ENCODE data around the gene TNFRSF11A.

Gene TNFRSF11A

GRCh38 chr18:62325806-62326645 is 916 bp downstream of the TNFRSF11A start:
- DNase-seq: peak; percentile 32

GRCh38 chr18:62326646-62327348 is 1.7 kb downstream of the TNFRSF11A start:
- DNase-seq: no peak

- no peak for DNase-seq
These were observed 2.9 kb downstream of the TNFRSF11A start for GRCh38 chr18:62327977-62328376.

- no peak for DNase-seq
These were observed 3.7 kb downstream of the TNFRSF11A start for GRCh38 chr18:62328586-62329525.

- no peak for DNase-seq
These were observed 4.8 kb downstream of the TNFRSF11A start for GRCh38 chr18:62329691-62330454.

- DNase-seq: no peak
These were observed 5.5 kb downstream of the TNFRSF11A start for GRCh38 chr18:62330650-62331049.

- no peak for DNase-seq
These were observed 6.7 kb downstream of the TNFRSF11A start for GRCh38 chr18:62331581-62332356.

GRCh38 chr18:62332431-62332830 is 7.3 kb downstream of the TNFRSF11A start:
- no peak for DNase-seq

- no peak for DNase-seq
These were observed 8.0 kb downstream of the TNFRSF11A start for GRCh38 chr18:62332964-62333695.

GRCh38 chr18:62334120-62334519 is 9.0 kb downstream of the TNFRSF11A start:
- no peak for DNase-seq

GRCh38 chr18:62335494-62335893 is 10.4 kb downstream of the TNFRSF11A start:
- DNase-seq: no peak

- DNase-seq: no peak
These were observed 11.5 kb downstream of the TNFRSF11A start for GRCh38 chr18:62336618-62337017.

- DNase-seq: no peak
These were observed 12.2 kb downstream of the TNFRSF11A start for GRCh38 chr18:62337336-62337735.

GRCh38 chr18:62338446-62339105 is 13.5 kb downstream of the TNFRSF11A start:
- no peak for DNase-seq

GRCh38 chr18:62339106-62339988 is 14.2 kb downstream of the TNFRSF11A start:
- DNase-seq: no peak

GRCh38 chr18:62340996-62341395 is 15.9 kb downstream of the TNFRSF11A start:
- DNase-seq: no peak

GRCh38 chr18:62341473-62341872 is 16.4 kb downstream of the TNFRSF11A start:
- DNase-seq: peak; percentile 69

GRCh38 chr18:62342884-62343283 is 17.8 kb downstream of the TNFRSF11A start:
- no peak for DNase-seq

GRCh38 chr18:62343316-62343715 is 18.2 kb downstream of the TNFRSF11A start:
- no peak for DNase-seq

All from NCI-H1105 (cell line).